CD1c-positive myeloid dendritic cell (primary cell): ENCODE data around the gene CFAP54.

Source experiments
- DNase-seq: peaks from one replicate; pipeline ENCODE4 v3.0.0-alpha.2; 2016; ENCODE audit errors: extremely low spot score

Gene CFAP54

GRCh38 chr12:96892104-96892503, 402.7 kb downstream of the CFAP54 start:
- DNase-seq = no peak

DNA sequence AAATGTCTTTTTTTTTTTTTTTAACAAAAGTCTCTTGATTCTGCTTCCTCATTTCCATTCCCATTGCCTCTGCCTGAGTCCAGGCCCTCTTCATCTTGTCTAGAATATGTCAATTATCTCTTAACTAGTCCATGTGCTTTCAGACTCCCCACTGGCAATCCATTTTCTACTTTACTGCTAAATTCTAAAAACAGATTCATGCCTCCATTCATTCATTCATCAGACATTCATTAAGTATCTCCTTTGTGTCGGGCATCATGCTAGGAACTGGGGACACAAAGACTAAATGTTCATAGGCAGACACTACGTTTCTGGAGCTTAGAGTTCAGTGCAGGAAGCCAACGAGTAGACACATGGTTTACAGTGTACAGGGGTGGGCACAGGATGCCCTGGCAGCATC, 408.0 kb downstream of the CFAP54 start:
- DNase-seq = no peak

- DNase-seq = no peak
Observed at GRCh38 chr12:96901175-96901574, 411.8 kb downstream of the CFAP54 start.

DNA sequence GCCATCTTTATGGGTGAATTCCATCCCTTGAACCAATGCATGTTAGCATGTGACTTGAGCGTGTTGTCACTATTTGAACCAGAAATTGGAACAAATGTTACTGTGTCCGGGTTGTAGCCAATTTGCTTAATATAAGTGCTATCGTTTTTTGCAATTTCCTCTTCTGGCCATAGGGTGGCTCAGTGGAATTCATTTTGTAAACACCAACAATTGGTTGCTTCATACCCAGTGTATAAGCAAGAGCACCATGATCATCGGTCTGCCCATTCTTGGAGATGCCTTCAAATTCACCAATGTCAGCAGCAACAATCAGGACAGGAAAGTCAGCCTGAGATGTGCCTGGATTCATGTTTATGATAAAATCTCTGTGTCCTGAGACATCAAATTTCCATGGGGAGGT, 412.7 kb downstream of the CFAP54 start:
- peak; percentile 7 for DNase-seq

GRCh38 chr12:96906498-96906848, 417.1 kb downstream of the CFAP54 start:
- DNase-seq = no peak

GRCh38 chr12:96906849-96907670, 417.7 kb downstream of the CFAP54 start, which contains the start of gene NEDD1:
TSS of gene NEDD1 (plus strand) at chr12:96907257. CDS start at chr12:96909760, 2,503 bp downstream.
- DNase-seq = peak; percentile 92

DNA sequence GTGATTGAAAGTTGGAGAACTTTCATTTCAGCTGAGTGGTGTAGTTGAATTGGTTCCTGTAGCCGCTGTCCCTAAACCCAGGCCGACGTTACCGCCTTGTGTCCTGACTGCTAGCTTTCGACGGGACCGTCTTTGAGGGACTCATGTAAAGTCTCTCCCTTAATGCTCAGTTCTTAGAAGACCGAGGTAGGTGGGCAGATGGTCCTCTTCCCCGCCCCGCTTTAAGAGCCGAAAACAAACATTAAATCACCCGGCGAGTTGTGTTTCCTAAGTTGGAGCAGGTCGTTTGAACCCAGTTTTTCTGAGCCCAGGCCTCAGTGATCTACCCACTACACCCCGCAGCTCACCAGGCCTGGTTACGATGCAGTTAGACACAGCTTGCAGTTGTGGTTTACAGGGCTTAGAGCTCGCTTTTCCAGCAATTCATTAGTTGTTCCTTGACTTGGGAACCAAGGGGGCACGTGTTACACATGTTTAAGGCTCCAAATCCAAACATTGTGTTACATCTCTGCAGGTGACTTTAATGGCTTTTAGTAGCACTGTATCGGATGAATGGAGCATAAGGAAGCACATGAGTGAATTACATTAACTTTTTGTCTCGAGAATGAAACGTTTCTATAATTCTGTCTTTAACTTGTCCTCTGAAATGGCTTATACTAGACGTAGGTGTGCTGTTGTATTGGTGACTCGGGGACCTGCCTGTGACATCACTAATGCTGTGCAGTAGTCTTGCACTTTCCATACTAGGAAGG, 418.5 kb downstream of the CFAP54 start:
- peak; percentile 26 for DNase-seq

DNA sequence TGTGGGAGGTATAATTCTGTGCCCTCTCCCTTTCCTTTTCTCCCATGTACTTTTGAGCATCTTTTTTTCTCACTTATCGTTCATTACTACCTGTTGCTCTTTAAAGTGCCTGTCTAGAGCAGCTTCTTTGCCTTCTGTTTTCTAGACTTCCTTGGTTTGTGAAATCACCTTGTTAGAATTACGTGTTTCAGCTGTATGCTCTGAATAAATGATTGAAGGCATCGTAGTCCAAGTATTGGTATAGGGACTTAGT, 419.0 kb downstream of the CFAP54 start:
- DNase-seq = no peak

DNA sequence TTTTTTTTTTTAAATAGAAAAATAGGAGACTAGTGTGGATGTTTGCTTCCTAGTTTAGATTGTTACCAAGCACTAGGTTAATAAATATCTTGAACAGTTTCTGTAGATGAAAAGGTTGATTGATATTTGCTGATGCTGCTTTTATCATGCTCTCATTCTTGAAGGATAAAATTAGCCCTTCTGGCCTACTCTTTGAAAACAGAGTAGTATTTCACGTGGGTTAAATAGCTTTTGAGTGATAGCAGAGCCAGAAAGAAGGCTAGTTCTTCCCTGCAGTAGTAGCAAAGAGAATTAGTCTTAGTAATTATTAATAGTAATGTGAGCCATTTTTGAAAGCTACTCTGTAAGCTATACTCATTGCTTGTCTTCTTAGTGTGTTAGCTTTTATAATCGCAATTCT, 422.9 kb downstream of the CFAP54 start:
- DNase-seq = no peak

- DNase-seq = no peak
Observed at GRCh38 chr12:96912943-96913342, 423.6 kb downstream of the CFAP54 start.

- peak; percentile 6 for DNase-seq
Observed at GRCh38 chr12:96919510-96920210, 430.3 kb downstream of the CFAP54 start.
